Kasumi-1 (cell line): ENCODE results near the gene SLC1A2.

Experiments
- DNase-seq, 2 experiments: peaks; one replicate each; lab custom pipeline; 2025; lab: John Stamatoyannopoulos, UW

The SLC1A2 gene

GRCh38 chr11:35348898-35349687 lies 70.3 kb downstream of the SLC1A2 start:
- DNase-seq, result no peak

- no peak for DNase-seq
Measured at GRCh38 chr11:35347921-35348331, 71.4 kb downstream of the SLC1A2 start.

- DNase-seq, result no peak
Measured at GRCh38 chr11:35347173-35347878, 72.0 kb downstream of the SLC1A2 start.

GRCh38 chr11:35346472-35347156 lies 72.7 kb downstream of the SLC1A2 start:
- no peak for DNase-seq

- DNase-seq, result no peak
Measured at GRCh38 chr11:35344681-35345574, 74.4 kb downstream of the SLC1A2 start.

- no peak for DNase-seq
Measured at GRCh38 chr11:35343033-35343598, 76.2 kb downstream of the SLC1A2 start.

- DNase-seq, result no peak
Measured at GRCh38 chr11:35340715-35341114, 78.6 kb downstream of the SLC1A2 start.

- no peak for DNase-seq
Measured at GRCh38 chr11:35340071-35340470, 79.3 kb downstream of the SLC1A2 start.

GRCh38 chr11:35338921-35339320 lies 80.4 kb downstream of the SLC1A2 start:
- no peak for DNase-seq

GRCh38 chr11:35337914-35338305 lies 81.4 kb downstream of the SLC1A2 start:
- DNase-seq, result no peak

GRCh38 chr11:35337136-35337913 lies 82.0 kb downstream of the SLC1A2 start:
- no peak for DNase-seq

- DNase-seq, result no peak
Measured at GRCh38 chr11:35336726-35337125, 82.6 kb downstream of the SLC1A2 start.

- DNase-seq, result no peak
Measured at GRCh38 chr11:35335226-35335625, 84.1 kb downstream of the SLC1A2 start.

- no peak for DNase-seq
Measured at GRCh38 chr11:35334385-35335090, 84.8 kb downstream of the SLC1A2 start.

- no peak for DNase-seq
Measured at GRCh38 chr11:35332524-35332923, 86.8 kb downstream of the SLC1A2 start.

GRCh38 chr11:35330931-35331330 lies 88.4 kb downstream of the SLC1A2 start:
- no peak for DNase-seq

GRCh38 chr11:35330156-35330889 lies 89.0 kb downstream of the SLC1A2 start:
- DNase-seq, result no peak

GRCh38 chr11:35327829-35328228 lies 91.5 kb downstream of the SLC1A2 start:
- DNase-seq, result no peak

GRCh38 chr11:35326266-35326879 lies 93.0 kb downstream of the SLC1A2 start:
- no peak for DNase-seq
